HepG2 (cell line): ENCODE measurements around the gene CIITA. TPM values are rescaled to one million over a fixed set of nuclear protein-coding genes. Genes with fewer than 3 reads are reported as not detected.

Source experiments
- RAD51 ChIP-seq: fragments of 450-650 bp; IDR thresholded peaks from 2 replicates; pipeline ENCODE4 v1.6.1; 2016; ENCODE audit warnings: borderline replicate concordance
- STAG1 ChIP-seq: sonication (generic); formaldehyde crosslinking; IDR thresholded peaks from 2 replicates; pipeline ENCODE4 v1.4.0; 2020; ENCODE audit warnings: missing genetic modification reagents
- ZNF17 ChIP-seq: sonication (generic); formaldehyde crosslinking; IDR thresholded peaks from 2 replicates; pipeline ENCODE4 v1.5.0; 2020; ENCODE audit warnings: mild to moderate bottlenecking, missing genetic modification reagents
- ZNF207 ChIP-seq: fragments of 450-650 bp; IDR thresholded peaks from 2 replicates; pipeline ENCODE4 v1.6.1; 2016; ENCODE audit warnings: antibody characterized with exemption, borderline replicate concordance
- ZNF761 ChIP-seq: sonication (generic); formaldehyde crosslinking; conservative IDR thresholded peaks from 2 replicates; pipeline ENCODE4 v1.4.0; 2020; ENCODE audit warnings: mild to moderate bottlenecking, missing genetic modification reagents
- polyA plus RNA-seq, 8 experiments: library from polyadenylated mRNA; depleted of rRNA in 3 of 8; stranded (reverse) in 7 of 8; unstranded in 1 of 8; fragments of >200 nt; fragmentation: Illumina TruSeq in 4 of 8; extraction: Trizol in 4 of 8; gene quantifications; 2 replicates each; pipeline versions ENCODE4 v1.2.1 to v1.2.3, GENCODE V29; 2011 to 2016; ENCODE audit warnings: low read depth in 4 of 8, missing spikeins in 1 of 8, mixed read lengths in 1 of 8; ENCODE audit not compliant: insufficient read depth in 1 of 8
- total RNA-seq, 5 experiments: library from RNA; depleted of rRNA; stranded (reverse); fragments of >200 nt; fragmentation: Illumina TruSeq; extraction: Trizol; gene quantifications; 2 replicates each; pipeline ENCODE4 v1.2.3, GENCODE V29; 2016; ENCODE audit warnings: low read depth in 1 of 5
- TF ChIP-seq, protein P1 (sequence below), 2 experiments: fragments of 450-650 bp in 1 of 2; sonication (generic) in 1 of 2; formaldehyde crosslinking in 1 of 2; IDR thresholded peaks; 2 replicates each; pipeline versions ENCODE4 v1.6.1 to v1.8.0; 2016 to 2022; ENCODE audit warnings: antibody characterized with exemption in 1 of 2, mild to moderate bottlenecking in 1 of 2, missing genetic modification reagents in 1 of 2

CIITA gene
- total and polyA plus RNA-seq, 2 of the 13 experiments (the other 11 are each of a cell fraction or from before 2014, with no cell fraction given) = 0.08 to 0.09 TPM

DNA sequence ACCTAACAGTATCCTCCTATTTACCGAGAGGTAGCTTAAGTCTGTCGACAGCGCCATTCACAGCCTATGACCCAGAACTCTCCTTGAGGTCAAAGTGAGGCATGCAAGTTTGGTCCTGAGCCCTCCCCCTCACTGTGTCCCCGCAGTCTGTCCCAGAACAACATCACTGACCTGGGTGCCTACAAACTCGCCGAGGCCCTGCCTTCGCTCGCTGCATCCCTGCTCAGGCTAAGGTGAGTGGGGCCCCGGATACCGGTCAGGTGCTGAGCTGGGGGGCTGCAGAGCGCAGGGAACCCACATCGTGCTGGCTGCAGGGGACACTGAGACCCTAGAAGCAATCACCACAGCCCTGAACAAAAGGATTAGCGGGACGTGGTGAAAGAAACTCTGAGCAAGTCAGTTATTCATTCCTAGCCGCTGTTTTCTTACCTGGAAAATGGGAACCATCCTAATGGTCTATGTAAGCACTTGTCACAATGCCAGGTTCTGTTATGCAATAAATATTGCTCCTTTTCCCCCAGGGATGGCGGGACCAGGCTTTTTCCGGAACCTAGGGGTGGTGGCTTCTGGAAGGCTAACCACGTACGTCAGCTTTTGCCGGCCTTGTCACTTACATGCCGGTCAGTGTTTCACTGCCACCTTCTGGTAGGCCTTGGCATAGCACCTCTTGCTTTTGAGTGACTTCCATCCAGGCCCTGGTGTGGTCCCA is 41.4 kb downstream of the CIITA start (continued):
- TF ChIP-seq STAG1 (CRISPR knock-in tag) = peak; percentile 98
- TF ChIP-seq, protein P1, sequence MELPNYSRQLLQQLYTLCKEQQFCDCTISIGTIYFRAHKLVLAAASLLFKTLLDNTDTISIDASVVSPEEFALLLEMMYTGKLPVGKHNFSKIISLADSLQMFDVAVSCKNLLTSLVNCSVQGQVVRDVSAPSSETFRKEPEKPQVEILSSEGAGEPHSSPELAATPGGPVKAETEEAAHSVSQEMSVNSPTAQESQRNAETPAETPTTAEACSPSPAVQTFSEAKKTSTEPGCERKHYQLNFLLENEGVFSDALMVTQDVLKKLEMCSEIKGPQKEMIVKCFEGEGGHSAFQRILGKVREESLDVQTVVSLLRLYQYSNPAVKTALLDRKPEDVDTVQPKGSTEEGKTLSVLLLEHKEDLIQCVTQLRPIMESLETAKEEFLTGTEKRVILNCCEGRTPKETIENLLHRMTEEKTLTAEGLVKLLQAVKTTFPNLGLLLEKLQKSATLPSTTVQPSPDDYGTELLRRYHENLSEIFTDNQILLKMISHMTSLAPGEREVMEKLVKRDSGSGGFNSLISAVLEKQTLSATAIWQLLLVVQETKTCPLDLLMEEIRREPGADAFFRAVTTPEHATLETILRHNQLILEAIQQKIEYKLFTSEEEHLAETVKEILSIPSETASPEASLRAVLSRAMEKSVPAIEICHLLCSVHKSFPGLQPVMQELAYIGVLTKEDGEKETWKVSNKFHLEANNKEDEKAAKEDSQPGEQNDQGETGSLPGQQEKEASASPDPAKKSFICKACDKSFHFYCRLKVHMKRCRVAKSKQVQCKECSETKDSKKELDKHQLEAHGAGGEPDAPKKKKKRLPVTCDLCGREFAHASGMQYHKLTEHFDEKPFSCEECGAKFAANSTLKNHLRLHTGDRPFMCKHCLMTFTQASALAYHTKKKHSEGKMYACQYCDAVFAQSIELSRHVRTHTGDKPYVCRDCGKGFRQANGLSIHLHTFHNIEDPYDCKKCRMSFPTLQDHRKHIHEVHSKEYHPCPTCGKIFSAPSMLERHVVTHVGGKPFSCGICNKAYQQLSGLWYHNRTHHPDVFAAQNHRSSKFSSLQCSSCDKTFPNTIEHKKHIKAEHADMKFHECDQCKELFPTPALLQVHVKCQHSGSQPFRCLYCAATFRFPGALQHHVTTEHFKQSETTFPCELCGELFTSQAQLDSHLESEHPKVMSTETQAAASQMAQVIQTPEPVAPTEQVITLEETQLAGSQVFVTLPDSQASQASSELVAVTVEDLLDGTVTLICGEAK (IDR thresholded peaks at IDR 0.05) = no peak
- TF ChIP-seq, protein P1 (CRISPR knock-in tag; IDR thresholded peaks at IDR 0.05) = no peak
- no peak for TF ChIP-seq ZNF17 (CRISPR knock-in tag)
- TF ChIP-seq ZNF207 = no peak
- no peak for TF ChIP-seq RAD51
- TF ChIP-seq ZNF761 (CRISPR knock-in tag) = no peak
